T-helper 17 cell (primary cell): Measurements from ENCODE around the gene METTL3. TPM values are rescaled to one million over a fixed set of nuclear protein-coding genes. Genes with fewer than 3 reads are reported as not detected.
A peak's percentile ranks its signal among the peaks of the same experiment; 100 is the strongest.

ENCODE experiments used
- ATAC-seq: fragments of 150-1000 bp; cut with Tn5 transposase; 2 replicates; pipeline ENCODE4 v1.10.0; 2021; ENCODE audit warnings: mild to moderate bottlenecking, moderate library complexity
- DNase-seq, 3 donors: peaks; one replicate each; pipeline versions ENCODE4 v3.0.0 to v3.0.0-alpha.2; 2020 to 2021
- H3K9me3 ChIP-seq: one replicate; pipeline ENCODE4 v1.7.0; 2013; ENCODE audit warnings: low read length, mild to moderate bottlenecking; ENCODE audit not compliant: control insufficient read depth, poor library complexity, severe bottlenecking
- H3K27ac Mint-ChIP-seq: one replicate; pipeline ENCODE4 v1.8.0; 2022; ENCODE audit warnings: mild to moderate bottlenecking, moderate library complexity, mixed read lengths
- H3K27me3 Mint-ChIP-seq: one replicate; pipeline ENCODE4 v1.8.0; 2022; ENCODE audit warnings: mixed read lengths
- H3K36me3 Mint-ChIP-seq: one replicate; pipeline ENCODE4 v1.8.0; 2022; ENCODE audit warnings: low read depth, mixed read lengths
- H3K4me1 Mint-ChIP-seq: one replicate; pipeline ENCODE4 v1.8.0; 2022; ENCODE audit warnings: mild to moderate bottlenecking, mixed read lengths
- H3K4me3 Mint-ChIP-seq: one replicate; pipeline ENCODE4 v1.8.0; 2022; ENCODE audit warnings: mild to moderate bottlenecking, moderate library complexity, mixed read lengths
- total RNA-seq, 4 donors: library from RNA in 2 of 4; stranded (reverse) in 2 of 4; gene quantifications; one replicate each; pipeline ENCODE4 v1.2.3 and lab custom pipeline; 2022 to 2026

Gene METTL3
- total RNA-seq, 2 donors from 2014 or later = 42.3 to 46.5 TPM

GRCh38 chr14:21536418-21537089, 25.4 kb upstream of the METTL3 start:
- Mint-ChIP-seq H3K27me3 (peaks cover 67% of the 10 kb centered on the region), H3K4me3 (peak overlapping the region; percentile 45), H3K4me1 (peaks cover 9% of the 10 kb centered on the region), H3K36me3 (peaks cover 6% of the 10 kb centered on the region), H3K27ac (no peak overlapping the region)
- no peaks in the 10 kb centered on the region for H3K9me3 ChIP-seq
- DNase-seq (no peak), ATAC-seq (no peak)

GRCh38 chr14:21535545-21536417, 24.6 kb upstream of the METTL3 start:
- peaks cover 9% of the 10 kb centered on the region for H3K4me1 Mint-ChIP-seq
- H3K4me3 Mint-ChIP-seq = no peak overlapping the region
- no peak overlapping the region for H3K27ac Mint-ChIP-seq
- DNase-seq (no peak), ATAC-seq (no peak)
- peaks cover 67% of the 10 kb centered on the region for H3K27me3 Mint-ChIP-seq
- H3K36me3 Mint-ChIP-seq = peaks cover 6% of the 10 kb centered on the region
- H3K9me3 ChIP-seq = no peaks in the 10 kb centered on the region

- Mint-ChIP-seq H3K4me1 (peaks cover 12% of the 10 kb centered on the region), H3K27ac (no peak overlapping the region), H3K36me3 (peaks cover 6% of the 10 kb centered on the region), H3K4me3 (no peak overlapping the region), H3K27me3 (peaks cover 66% of the 10 kb centered on the region)
- no peaks in the 10 kb centered on the region for H3K9me3 ChIP-seq
- DNase-seq (no peak), ATAC-seq (no peak)
These were observed 23.4 kb upstream of the METTL3 start for GRCh38 chr14:21534576-21534975.

GRCh38 chr14:21533294-21533693, 22.2 kb upstream of the METTL3 start:
- DNase-seq (no peak), ATAC-seq (no peak)
- H3K27me3 Mint-ChIP-seq = peaks cover 53% of the 10 kb centered on the region
- H3K27ac Mint-ChIP-seq = no peak overlapping the region
- H3K4me1 Mint-ChIP-seq = peaks cover 12% of the 10 kb centered on the region
- H3K4me3 Mint-ChIP-seq = no peak overlapping the region
- H3K36me3 Mint-ChIP-seq = peaks cover 6% of the 10 kb centered on the region
- H3K9me3 ChIP-seq = no peaks in the 10 kb centered on the region

GRCh38 chr14:21529515-21529914, 18.4 kb upstream of the METTL3 start:
- Mint-ChIP-seq H3K27me3 (peaks cover 18% of the 10 kb centered on the region), H3K36me3 (peaks cover 2% of the 10 kb centered on the region), H3K4me3 (no peak overlapping the region), H3K27ac (no peak overlapping the region), H3K4me1 (peaks cover 10% of the 10 kb centered on the region)
- no peak for ATAC-seq
- H3K9me3 ChIP-seq = no peaks in the 10 kb centered on the region
- no peak for DNase-seq

GRCh38 chr14:21528381-21529348, 17.5 kb upstream of the METTL3 start:
- H3K9me3 ChIP-seq = no peaks in the 10 kb centered on the region
- Mint-ChIP-seq H3K27me3 (peaks cover 11% of the 10 kb centered on the region), H3K27ac (peak overlapping the region; percentile 14), H3K4me3 (no peak overlapping the region), H3K36me3 (peaks cover 2% of the 10 kb centered on the region), H3K4me1 (peaks cover 10% of the 10 kb centered on the region)
- no peak for ATAC-seq
- no peak for DNase-seq

- Mint-ChIP-seq H3K4me3 (peak overlapping the region; percentile 92), H3K36me3 (no peaks in the 10 kb centered on the region), H3K27ac (peak overlapping the region; percentile 68), H3K27me3 (peaks cover 5% of the 10 kb centered on the region), H3K4me1 (peaks cover 17% of the 10 kb centered on the region)
- H3K9me3 ChIP-seq = no peaks in the 10 kb centered on the region
- ATAC-seq (no peak), DNase-seq (no peak)
These were observed 16.2 kb upstream of the METTL3 start for GRCh38 chr14:21527318-21527679.

GRCh38 chr14:21526672-21527317, 15.7 kb upstream of the METTL3 start:
- H3K4me1 Mint-ChIP-seq = peaks cover 17% of the 10 kb centered on the region
- peak overlapping the region; percentile 92 for H3K4me3 Mint-ChIP-seq
- H3K27me3 Mint-ChIP-seq = peaks cover under 1% of the 10 kb centered on the region
- peak overlapping the region; percentile 68 for H3K27ac Mint-ChIP-seq
- no peak for DNase-seq
- H3K36me3 Mint-ChIP-seq = no peaks in the 10 kb centered on the region
- ATAC-seq = no peak
- no peaks in the 10 kb centered on the region for H3K9me3 ChIP-seq

- no peaks in the 10 kb centered on the region for H3K36me3 Mint-ChIP-seq
- DNase-seq (peak in 2 of 3 donors; percentile 50 to 61), ATAC-seq (peak; percentile 79)
- H3K9me3 ChIP-seq = no peaks in the 10 kb centered on the region
- peak within 1 kb of the TSS; percentile 92 for H3K4me3 Mint-ChIP-seq
- H3K27me3 Mint-ChIP-seq = no peaks in the 10 kb centered on the region
- peaks cover 17% of the 10 kb centered on the region for H3K4me1 Mint-ChIP-seq
- H3K27ac Mint-ChIP-seq = peak within 1 kb of the TSS; percentile 68
These were observed 15.0 kb upstream of the METTL3 start, which contains the start of gene SALL2 for GRCh38 chr14:21525962-21526671. SALL2 (minus strand) TSS chr14:21526346; CDS start chr14:21526127, 219 bp downstream.

- DNase-seq (no peak), ATAC-seq (peak; percentile 12)
- H3K9me3 ChIP-seq = no peaks in the 10 kb centered on the region
- Mint-ChIP-seq H3K36me3 (no peaks in the 10 kb centered on the region), H3K27me3 (no peaks in the 10 kb centered on the region), H3K4me1 (peaks cover 17% of the 10 kb centered on the region), H3K27ac (no peak overlapping the region), H3K4me3 (peak overlapping the region; percentile 92)
These were observed 14.4 kb upstream of the METTL3 start for GRCh38 chr14:21525571-21525961.

- DNase-seq = no peak
- Mint-ChIP-seq H3K4me3 (peak overlapping the region; percentile 92), H3K36me3 (no peaks in the 10 kb centered on the region), H3K27me3 (no peaks in the 10 kb centered on the region), H3K27ac (no peak overlapping the region), H3K4me1 (peaks cover 15% of the 10 kb centered on the region)
- no peak for ATAC-seq
- H3K9me3 ChIP-seq = no peaks in the 10 kb centered on the region
These were observed 13.7 kb upstream of the METTL3 start for GRCh38 chr14:21524575-21525490.
